BLaER1 treated with 17β-estradiol and CSF1 and Interleukin-3, amounts not matched to agents 10 nM and 100 nM (cell line): ENCODE measurements around the gene CST7.
"Not testable (repeated sequence)": the region's sequence is repeated elsewhere in the genome, so short reads cannot be mapped to it uniquely, and the experiment has no call there.

Source experiments
- H3K27ac ChIP-seq, 11 experiments: shearing (Covaris generic); formaldehyde crosslinking; 2 replicates each; pipeline ENCODE4 v1.8.1; 2022
- H3K27me3 ChIP-seq, 11 experiments: shearing (Covaris generic); formaldehyde crosslinking; 2 replicates each; pipeline ENCODE4 v1.8.1; 2022
- H3K36me3 ChIP-seq, 11 experiments: shearing (Covaris generic); formaldehyde crosslinking; 2 replicates each; pipeline ENCODE4 v1.8.1; 2022
- H3K4me1 ChIP-seq, 10 experiments: shearing (Covaris generic); formaldehyde crosslinking; 2 replicates each; pipeline ENCODE4 v1.8.1; 2022
- H3K4me2 ChIP-seq, 11 experiments: shearing (Covaris generic); formaldehyde crosslinking; 2 replicates each; pipeline ENCODE4 v1.8.1; 2022
- H3K4me3 ChIP-seq, 10 experiments: shearing (Covaris generic); formaldehyde crosslinking; 2 replicates each; pipeline ENCODE4 v1.8.1; 2022
- H3K9ac ChIP-seq, 11 experiments: shearing (Covaris generic); formaldehyde crosslinking; 2 replicates each; pipeline ENCODE4 v1.8.1; 2022
- H3K9me3 ChIP-seq, 11 experiments: shearing (Covaris generic); formaldehyde crosslinking; replicated peaks in 1 of 11; 2 replicates each; pipeline ENCODE4 v1.8.1; 2022
- H4K20me1 ChIP-seq, 11 experiments: shearing (Covaris generic); formaldehyde crosslinking; 2 replicates each; pipeline ENCODE4 v1.8.1; 2022
- Cebpa-rat ChIP-seq, 11 experiments: shearing (Covaris generic); IDR thresholded peaks; 2 replicates each; pipeline ENCODE4 v1.8.1; 2022

The CST7 gene

GRCh38 chr20:24999568-24999967 lies 50.5 kb downstream of the CST7 start:
- no peak for TF ChIP-seq Cebpa-rat (IDR thresholded peaks at IDR 0.05)
- Histone ChIP-seq H3K4me3 (no peak overlapping the region), H3K27me3 (no peaks in the 10 kb centered on the region)

GRCh38 chr20:25000268-25000801 lies 51.3 kb downstream of the CST7 start:
- Histone ChIP-seq H3K4me1 (peaks cover 0 to 11% (median 9%) of the 10 kb centered on the region in 10 experiments; a peak in 16 of 20 replicates), H4K20me1 (no peaks in the 10 kb centered on the region; a peak in 1 of 22 replicates), H3K9me3 (0 out of 22 replicates have a peak, but pooled peaks cover 0 to 3% (median 0%) of the 10 kb centered on the region in 11 experiments), H3K4me2 (no peak overlapping the region), H3K36me3 (peaks cover 3 to 23% (median 11%) of the 10 kb centered on the region in 11 experiments; a peak in 16 of 22 replicates), H3K4me3 (no peak overlapping the region), H3K27me3 (no peaks in the 10 kb centered on the region), H3K27ac (no peak overlapping the region), H3K9ac (no peak overlapping the region)
- no peak for TF ChIP-seq Cebpa-rat (IDR thresholded peaks at IDR 0.05)

More at GRCh38 chr20:24999568-24999967, 50.5 kb downstream of the CST7 start:
- Histone ChIP-seq H3K9me3 (0 out of 22 replicates have a peak, but pooled peaks cover 0 to 3% (median 0%) of the 10 kb centered on the region in 11 experiments), H3K4me1 (peaks cover 1 to 19% (median 16%) of the 10 kb centered on the region in 10 experiments; a peak in 17 of 20 replicates), H4K20me1 (no peaks in the 10 kb centered on the region; a peak in 1 of 22 replicates), H3K36me3 (peaks cover 0 to 15% (median 9%) of the 10 kb centered on the region in 11 experiments; a peak in 11 of 22 replicates), H3K27ac (no peak overlapping the region), H3K9ac (no peak overlapping the region), H3K4me2 (no peak overlapping the region)

GRCh38 chr20:25001323-25001722 lies 52.3 kb downstream of the CST7 start:
- H3K27ac ChIP-seq: not testable (repeated sequence)
- peaks cover 11 to 33% (median 20%) of the 10 kb centered on the region in 11 experiments; a peak in 17 of 22 replicates for H3K36me3 ChIP-seq

GRCh38 chr20:25003002-25003401 lies 53.9 kb downstream of the CST7 start:
- H3K4me3 ChIP-seq: no peak overlapping the region

More at GRCh38 chr20:25001323-25001722, 52.3 kb downstream of the CST7 start:
- not testable (repeated sequence) for H3K4me1 ChIP-seq, H3K9ac ChIP-seq, H3K27me3 ChIP-seq, H3K4me3 ChIP-seq, H4K20me1 ChIP-seq, H3K4me2 ChIP-seq, H3K9me3 ChIP-seq

GRCh38 chr20:25005220-25005619 lies 56.2 kb downstream of the CST7 start:
- peaks cover 48 to 72% (median 57%) of the 10 kb centered on the region in 11 experiments for H3K36me3 ChIP-seq

More at GRCh38 chr20:25003002-25003401, 53.9 kb downstream of the CST7 start:
- Histone ChIP-seq H3K27me3 (no peaks in the 10 kb centered on the region), H3K9ac (no peak overlapping the region), H4K20me1 (no peaks in the 10 kb centered on the region; a peak in 1 of 22 replicates), H3K27ac (no peak overlapping the region), H3K4me1 (no peaks in the 10 kb centered on the region; a peak in 1 of 20 replicates), H3K4me2 (no peak overlapping the region), H3K9me3 (0 out of 22 replicates have a peak, but pooled peaks cover 0 to 3% (median 0%) of the 10 kb centered on the region in 11 experiments), H3K36me3 (peaks cover 28 to 49% (median 37%) of the 10 kb centered on the region in 11 experiments)
- no peak for TF ChIP-seq Cebpa-rat (IDR thresholded peaks at IDR 0.05)

GRCh38 chr20:25005661-25006060 lies 56.6 kb downstream of the CST7 start:
- Histone ChIP-seq H3K4me3 (no peak overlapping the region), H3K27me3 (no peaks in the 10 kb centered on the region), H3K9me3 (0 out of 22 replicates have a peak, but pooled peaks cover 0 to 3% (median 0%) of the 10 kb centered on the region in 11 experiments), H4K20me1 (peaks cover 0 to 5% (median 0%) of the 10 kb centered on the region in 11 experiments; a peak in 1 of 22 replicates), H3K27ac (no peak overlapping the region), H3K9ac (no peak overlapping the region), H3K4me1 (peaks cover 0 to 10% (median 0%) of the 10 kb centered on the region in 10 experiments; a peak in 4 of 20 replicates), H3K4me2 (no peak overlapping the region), H3K36me3 (peaks cover 53 to 76% (median 62%) of the 10 kb centered on the region in 11 experiments)
- no peak for TF ChIP-seq Cebpa-rat (IDR thresholded peaks at IDR 0.05)

More at GRCh38 chr20:25005220-25005619, 56.2 kb downstream of the CST7 start:
- H4K20me1 ChIP-seq: peaks cover 0 to 3% (median 0%) of the 10 kb centered on the region in 11 experiments; a peak in 1 of 22 replicates
- H3K4me3 ChIP-seq: no peak overlapping the region
- no peaks in the 10 kb centered on the region for H3K27me3 ChIP-seq
- H3K9ac ChIP-seq: no peak overlapping the region
- no peak overlapping the region for H3K27ac ChIP-seq
- no peak overlapping the region for H3K4me2 ChIP-seq
- no peak for TF ChIP-seq Cebpa-rat (IDR thresholded peaks at IDR 0.05)
- 0 out of 22 replicates have a peak, but pooled peaks cover 0 to 3% (median 0%) of the 10 kb centered on the region in 11 experiments for H3K9me3 ChIP-seq
- peaks cover 0 to 8% (median 0%) of the 10 kb centered on the region in 10 experiments; a peak in 5 of 20 replicates for H3K4me1 ChIP-seq

GRCh38 chr20:25006431-25007167 lies 57.5 kb downstream of the CST7 start:
- no peak overlapping the region for H3K9ac ChIP-seq
- H3K9me3 ChIP-seq: 0 out of 22 replicates have a peak, but pooled peaks cover 0 to 3% (median 0%) of the 10 kb centered on the region in 11 experiments
- H3K36me3 ChIP-seq: peaks cover 59 to 85% (median 71%) of the 10 kb centered on the region in 11 experiments
- H3K27ac ChIP-seq: no peak overlapping the region
- no peak overlapping the region for H3K4me2 ChIP-seq
- no peak overlapping the region for H3K4me3 ChIP-seq
- no peak for TF ChIP-seq Cebpa-rat (IDR thresholded peaks at IDR 0.05)
- H3K27me3 ChIP-seq: no peaks in the 10 kb centered on the region
- peaks cover 0 to 10% (median 0%) of the 10 kb centered on the region in 10 experiments; a peak in 4 of 20 replicates for H3K4me1 ChIP-seq
- H4K20me1 ChIP-seq: peaks cover 0 to 8% (median 0%) of the 10 kb centered on the region in 11 experiments; a peak in 1 of 22 replicates

GRCh38 chr20:25007491-25008305 lies 58.6 kb downstream of the CST7 start:
- peaks cover 0 to 10% (median 0%) of the 10 kb centered on the region in 10 experiments; a peak in 4 of 20 replicates for H3K4me1 ChIP-seq
- H3K9me3 ChIP-seq: 0 out of 22 replicates have a peak, but pooled peaks cover 0 to under 1% (median 0%) of the 10 kb centered on the region in 11 experiments
- H3K27me3 ChIP-seq: no peaks in the 10 kb centered on the region
- no peak overlapping the region for H3K4me3 ChIP-seq
- TF ChIP-seq Cebpa-rat (IDR thresholded peaks at IDR 0.05): no peak
- H4K20me1 ChIP-seq: peaks cover 0 to 13% (median 0%) of the 10 kb centered on the region in 11 experiments; a peak in 1 of 22 replicates
- no peak overlapping the region for H3K27ac ChIP-seq
- H3K9ac ChIP-seq: no peak overlapping the region
- H3K4me2 ChIP-seq: no peak overlapping the region
- H3K36me3 ChIP-seq: peaks cover 70 to 93% (median 82%) of the 10 kb centered on the region in 11 experiments
